ENCODE data around the gene CPA4.

DNA sequence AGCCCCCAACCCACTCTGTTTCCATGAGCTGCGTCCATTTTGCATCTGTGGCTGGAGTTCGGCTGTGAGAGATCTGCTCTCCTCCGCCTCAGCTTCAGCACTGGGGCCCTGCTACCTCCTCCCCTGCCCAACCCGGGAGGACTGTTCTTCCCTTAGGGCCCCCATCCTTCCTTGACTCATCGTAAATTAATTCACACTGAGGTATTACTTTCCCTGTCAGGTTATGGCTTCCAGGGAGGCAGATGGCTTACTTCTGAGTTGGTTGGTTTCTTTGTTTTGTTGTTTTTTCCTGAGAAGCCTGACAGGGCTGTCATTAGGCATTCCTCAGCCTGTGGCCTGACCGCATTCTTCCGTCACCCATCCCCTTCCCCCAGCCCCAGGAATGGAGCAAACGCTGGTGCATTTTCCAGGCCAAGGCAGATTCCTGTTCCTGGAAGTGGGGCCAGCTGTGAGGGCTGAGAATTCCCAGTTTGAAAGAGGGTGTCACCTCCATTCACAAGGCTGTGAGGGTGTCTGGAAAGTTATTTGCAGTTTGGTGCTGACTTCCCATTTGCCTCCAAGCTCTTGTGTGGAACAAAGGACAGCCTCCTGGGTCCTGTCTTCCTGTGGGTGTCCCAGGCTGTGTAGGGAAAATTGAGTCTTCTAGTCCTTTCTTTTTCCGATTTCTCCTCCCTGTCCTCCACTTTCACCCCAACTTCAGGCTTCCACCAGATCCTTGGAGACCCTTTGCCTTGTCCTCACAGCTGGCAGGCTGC is 63.3 kb downstream of the CPA4 start:
- TF ChIP-seq, protein P1, sequence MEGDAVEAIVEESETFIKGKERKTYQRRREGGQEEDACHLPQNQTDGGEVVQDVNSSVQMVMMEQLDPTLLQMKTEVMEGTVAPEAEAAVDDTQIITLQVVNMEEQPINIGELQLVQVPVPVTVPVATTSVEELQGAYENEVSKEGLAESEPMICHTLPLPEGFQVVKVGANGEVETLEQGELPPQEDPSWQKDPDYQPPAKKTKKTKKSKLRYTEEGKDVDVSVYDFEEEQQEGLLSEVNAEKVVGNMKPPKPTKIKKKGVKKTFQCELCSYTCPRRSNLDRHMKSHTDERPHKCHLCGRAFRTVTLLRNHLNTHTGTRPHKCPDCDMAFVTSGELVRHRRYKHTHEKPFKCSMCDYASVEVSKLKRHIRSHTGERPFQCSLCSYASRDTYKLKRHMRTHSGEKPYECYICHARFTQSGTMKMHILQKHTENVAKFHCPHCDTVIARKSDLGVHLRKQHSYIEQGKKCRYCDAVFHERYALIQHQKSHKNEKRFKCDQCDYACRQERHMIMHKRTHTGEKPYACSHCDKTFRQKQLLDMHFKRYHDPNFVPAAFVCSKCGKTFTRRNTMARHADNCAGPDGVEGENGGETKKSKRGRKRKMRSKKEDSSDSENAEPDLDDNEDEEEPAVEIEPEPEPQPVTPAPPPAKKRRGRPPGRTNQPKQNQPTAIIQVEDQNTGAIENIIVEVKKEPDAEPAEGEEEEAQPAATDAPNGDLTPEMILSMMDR (IDR thresholded peaks at IDR 0.05; ENCODE audit: low read depth, low read length, poor library complexity, severe bottlenecking) = no peak
- TF ChIP-seq EZH2phosphoT487 (IDR thresholded peaks at IDR 0.05; ENCODE audit: borderline replicate concordance, low read length) = no peak
